ENCODE results near the gene MKNK1.
A peak's percentile ranks its signal among the peaks of the same experiment; 100 is the strongest.

Gene MKNK1

GRCh38 chr1:46595127-46595526 is 8.9 kb downstream of the MKNK1 start:
- DNase-seq = no peak

- no peak for DNase-seq
Measured at GRCh38 chr1:46594063-46594462, 10.0 kb downstream of the MKNK1 start.

GRCh38 chr1:46592823-46593222 is 11.2 kb downstream of the MKNK1 start:
- DNase-seq = no peak

- DNase-seq = no peak
Measured at GRCh38 chr1:46589529-46589928, 14.5 kb downstream of the MKNK1 start.

- no peak for DNase-seq
Measured at GRCh38 chr1:46587069-46587468, 17.0 kb downstream of the MKNK1 start.

- DNase-seq = no peak
Measured at GRCh38 chr1:46585312-46585938, 18.6 kb downstream of the MKNK1 start.

GRCh38 chr1:46583494-46583893 is 20.6 kb downstream of the MKNK1 start:
- no peak for DNase-seq

GRCh38 chr1:46582972-46583371 is 21.1 kb downstream of the MKNK1 start:
- DNase-seq = no peak

GRCh38 chr1:46581681-46582455 is 22.2 kb downstream of the MKNK1 start:
- DNase-seq = peak; percentile 37

- peak; percentile 18 for DNase-seq
Measured at GRCh38 chr1:46580140-46580903, 23.7 kb downstream of the MKNK1 start.

- DNase-seq = no peak
Measured at GRCh38 chr1:46577671-46578070, 26.4 kb downstream of the MKNK1 start.

- no peak for DNase-seq
Measured at GRCh38 chr1:46576596-46576995, 27.5 kb downstream of the MKNK1 start.

- no peak for DNase-seq
Measured at GRCh38 chr1:46575778-46576177, 28.3 kb downstream of the MKNK1 start.

- DNase-seq = no peak
Measured at GRCh38 chr1:46575300-46575699, 28.8 kb downstream of the MKNK1 start.

- DNase-seq = no peak
Measured at GRCh38 chr1:46571691-46572225, 32.3 kb downstream of the MKNK1 start.

- no peak for DNase-seq
Measured at GRCh38 chr1:46569884-46570725, 34.0 kb downstream of the MKNK1 start.

GRCh38 chr1:46569116-46569515 is 35.0 kb downstream of the MKNK1 start:
- no peak for DNase-seq

GRCh38 chr1:46568461-46568891 is 35.6 kb downstream of the MKNK1 start:
- no peak for DNase-seq

- no peak for DNase-seq
Measured at GRCh38 chr1:46563341-46563740, 40.7 kb downstream of the MKNK1 start.

- no peak for DNase-seq
Measured at GRCh38 chr1:46562498-46562897, 41.6 kb downstream of the MKNK1 start.

GRCh38 chr1:46558966-46559365 is 45.1 kb downstream of the MKNK1 start:
- DNase-seq = no peak

GRCh38 chr1:46558141-46558963 is 45.7 kb downstream of the MKNK1 start:
- no peak for DNase-seq

All from HCEC 1CT (cell line).